Body of pancreas (tissue), 4 donors: ENCODE data around the gene TP53I13.

Experiments used
- POLR2A ChIP-seq, 3 donors: fragments of 450-650 bp; IDR thresholded peaks; one replicate each; pipeline ENCODE4 v1.6.1; 2016; ENCODE audit warnings: antibody characterized with exemption in 3 of 3, mild to moderate bottlenecking in 2 of 3
- TF ChIP-seq, protein P1 (sequence below), 7 experiments: fragments of 450-650 bp in 4 of 7; fragments of 200-600 bp in 3 of 7; sonication (generic) in 3 of 7; IDR thresholded peaks; one replicate each; pipeline ENCODE4 v1.5.1; 2016 to 2019; ENCODE audit warnings: antibody characterized with exemption in 7 of 7

DNA sequence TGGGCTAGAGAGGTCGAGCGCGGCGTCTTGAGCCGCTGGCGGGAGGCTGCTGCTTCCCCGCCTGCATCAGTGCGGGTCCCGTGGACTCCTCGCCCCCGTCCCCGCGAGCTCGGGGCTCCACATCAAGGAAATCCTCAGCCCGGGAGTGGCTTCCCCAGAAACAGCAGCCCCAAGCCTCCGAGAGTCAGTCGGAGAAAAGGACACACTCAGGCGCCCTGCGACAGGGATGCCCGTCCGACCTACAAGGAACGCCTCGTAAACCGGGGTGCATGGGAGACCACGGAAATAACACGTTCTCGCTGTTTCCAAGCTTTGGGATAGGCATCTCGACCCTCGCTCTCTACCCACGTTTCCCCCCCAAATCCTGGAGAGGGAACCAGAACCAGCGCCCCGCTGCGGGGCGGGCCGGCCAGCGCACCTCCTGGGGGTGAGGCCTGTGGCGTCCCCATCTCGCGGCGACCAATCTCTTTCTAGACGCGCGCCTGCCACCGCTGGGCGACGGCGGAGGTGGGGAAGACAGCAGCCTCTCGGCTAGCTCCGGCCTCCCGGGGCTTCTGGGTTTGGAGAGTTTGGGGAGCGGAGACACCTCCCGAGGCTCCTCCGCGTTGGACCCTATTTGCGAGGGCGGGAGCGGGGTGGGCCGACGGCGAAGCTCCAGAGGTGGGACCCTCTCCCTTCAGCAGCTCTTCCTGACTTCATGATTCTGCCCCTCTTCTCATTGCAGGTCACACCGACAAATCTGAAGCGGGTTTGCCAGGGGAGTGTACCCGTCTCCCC is 759 bp upstream of the TP53I13 start:
- TF ChIP-seq, protein P1, sequence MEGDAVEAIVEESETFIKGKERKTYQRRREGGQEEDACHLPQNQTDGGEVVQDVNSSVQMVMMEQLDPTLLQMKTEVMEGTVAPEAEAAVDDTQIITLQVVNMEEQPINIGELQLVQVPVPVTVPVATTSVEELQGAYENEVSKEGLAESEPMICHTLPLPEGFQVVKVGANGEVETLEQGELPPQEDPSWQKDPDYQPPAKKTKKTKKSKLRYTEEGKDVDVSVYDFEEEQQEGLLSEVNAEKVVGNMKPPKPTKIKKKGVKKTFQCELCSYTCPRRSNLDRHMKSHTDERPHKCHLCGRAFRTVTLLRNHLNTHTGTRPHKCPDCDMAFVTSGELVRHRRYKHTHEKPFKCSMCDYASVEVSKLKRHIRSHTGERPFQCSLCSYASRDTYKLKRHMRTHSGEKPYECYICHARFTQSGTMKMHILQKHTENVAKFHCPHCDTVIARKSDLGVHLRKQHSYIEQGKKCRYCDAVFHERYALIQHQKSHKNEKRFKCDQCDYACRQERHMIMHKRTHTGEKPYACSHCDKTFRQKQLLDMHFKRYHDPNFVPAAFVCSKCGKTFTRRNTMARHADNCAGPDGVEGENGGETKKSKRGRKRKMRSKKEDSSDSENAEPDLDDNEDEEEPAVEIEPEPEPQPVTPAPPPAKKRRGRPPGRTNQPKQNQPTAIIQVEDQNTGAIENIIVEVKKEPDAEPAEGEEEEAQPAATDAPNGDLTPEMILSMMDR (IDR thresholded peaks at IDR 0.05) = peak; percentile 17 to 43 (median 26)
- no peak for TF ChIP-seq POLR2A (IDR thresholded peaks at IDR 0.05)
